ENCODE data around the gene TBX21.
"Not testable (repeated sequence)": the region's sequence is repeated elsewhere in the genome, so short reads cannot be mapped to it uniquely, and the experiment has no call there.

Gene TBX21

GRCh38 chr17:47731396-47731795 is 1.6 kb upstream of the TBX21 start:
- no peak for DNase-seq (ENCODE audit: low spot score)

GRCh38 chr17:47732399-47733046 is 513 bp upstream of the TBX21 start:
- DNase-seq (ENCODE audit: low spot score) = no peak

GRCh38 chr17:47733674-47734410 is 806 bp downstream of the TBX21 start:
- DNase-seq (ENCODE audit: low spot score) = no peak

- no peak for DNase-seq (ENCODE audit: low spot score)
Measured at GRCh38 chr17:47735139-47735464, 2.1 kb downstream of the TBX21 start.

- no peak for DNase-seq (ENCODE audit: low spot score)
Measured at GRCh38 chr17:47735536-47736011, 2.5 kb downstream of the TBX21 start.

GRCh38 chr17:47736501-47737495 is 3.8 kb downstream of the TBX21 start:
- DNase-seq (ENCODE audit: low spot score) = no peak

GRCh38 chr17:47738178-47738577 is 5.1 kb downstream of the TBX21 start:
- no peak for DNase-seq (ENCODE audit: low spot score)

GRCh38 chr17:47739150-47739549 is 6.1 kb downstream of the TBX21 start:
- no peak for DNase-seq (ENCODE audit: low spot score)

- DNase-seq (ENCODE audit: low spot score) = not testable (repeated sequence)
Measured at GRCh38 chr17:47739945-47740344, 6.9 kb downstream of the TBX21 start.

GRCh38 chr17:47741109-47741792 is 8.2 kb downstream of the TBX21 start:
- no peak for DNase-seq (ENCODE audit: low spot score)

- DNase-seq (ENCODE audit: low spot score) = no peak
Measured at GRCh38 chr17:47741793-47742145, 8.7 kb downstream of the TBX21 start.

GRCh38 chr17:47742319-47743181 is 9.5 kb downstream of the TBX21 start:
- DNase-seq (ENCODE audit: low spot score) = no peak

GRCh38 chr17:47744168-47745036 is 11.4 kb downstream of the TBX21 start:
- no peak for DNase-seq (ENCODE audit: low spot score)

- no peak for DNase-seq (ENCODE audit: low spot score)
Measured at GRCh38 chr17:47745037-47745380, 12.0 kb downstream of the TBX21 start.

- DNase-seq (ENCODE audit: low spot score) = no peak
Measured at GRCh38 chr17:47751471-47751870, 18.4 kb downstream of the TBX21 start.

GRCh38 chr17:47757386-47757785 is 24.4 kb downstream of the TBX21 start:
- no peak for DNase-seq (ENCODE audit: low spot score)

- DNase-seq (ENCODE audit: low spot score) = no peak
Measured at GRCh38 chr17:47760409-47761140, 27.5 kb downstream of the TBX21 start.

- DNase-seq (ENCODE audit: low spot score) = no peak
Measured at GRCh38 chr17:47762728-47763127, 29.7 kb downstream of the TBX21 start.

GRCh38 chr17:47763913-47764582 is 31.0 kb downstream of the TBX21 start:
- no peak for DNase-seq (ENCODE audit: low spot score)

All from GM03348 (cell line).